ENCODE data around the gene PRR18. TPM values are rescaled to one million over a fixed set of nuclear protein-coding genes. Genes with fewer than 3 reads are reported as not detected.

Gene PRR18
- total and polyA plus RNA-seq, 2 of the 8 experiments (the other 6 are each of a cell fraction or from before 2014, with no cell fraction given), result 0.08 to 0.19 TPM

DNA sequence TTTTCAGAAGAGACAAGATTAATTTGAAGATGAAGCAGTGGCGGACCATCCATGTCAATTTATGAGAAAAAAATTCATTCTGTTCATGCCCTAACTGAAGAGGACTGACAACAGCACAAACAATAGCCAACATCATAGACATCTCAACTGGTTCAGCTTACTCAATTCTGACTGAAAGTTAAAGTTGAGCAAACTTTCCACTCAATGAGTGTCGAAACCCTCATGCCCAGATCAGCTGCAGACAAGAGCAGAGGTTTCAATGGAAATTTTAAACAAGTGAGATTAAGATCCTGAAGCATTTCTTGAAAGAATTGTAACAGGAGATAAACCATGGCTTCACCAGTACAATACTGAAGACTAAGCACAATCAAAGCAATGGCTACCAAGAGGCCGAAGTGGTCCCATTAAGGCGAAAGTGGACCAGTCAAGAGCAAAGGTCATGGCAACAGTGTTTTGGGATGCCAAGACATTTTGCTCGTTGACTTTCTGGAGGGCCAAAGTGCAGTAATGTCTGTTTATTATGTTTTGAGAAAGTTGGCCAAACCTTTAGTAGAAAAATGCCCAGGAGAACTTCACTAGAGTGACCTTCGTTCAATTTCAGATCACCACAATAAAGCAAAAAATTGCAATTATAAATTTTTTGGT is 40.2 kb upstream of the PRR18 start:
- H3K9me3 ChIP-seq (ENCODE audit: insufficient read depth in 2 of 2, low read depth in 1 of 2, low read length in 1 of 2), result no peaks in the 10 kb centered on the region
- H4K8ac ChIP-seq (ENCODE audit: extremely low read depth, insufficient read depth, low read length), result no peak overlapping the region
- no peaks in the 10 kb centered on the region for H3K27me3 ChIP-seq (replicated peaks in 1 of 4; ENCODE audit: control insufficient read depth in 3 of 4, extremely low read depth in 1 of 4, insufficient read depth in 3 of 4, low read length in 3 of 4)
- H3K9ac ChIP-seq (replicated peaks in 1 of 4; ENCODE audit: extremely low read depth in 1 of 4, low read depth in 3 of 4, low read length in 3 of 4), result no peak overlapping the region
- no peaks in the 10 kb centered on the region for H4K20me1 ChIP-seq (replicated peaks in 1 of 2; ENCODE audit: control insufficient read depth in 1 of 2, insufficient read depth in 2 of 2, low read length in 2 of 2)
- no peak overlapping the region for H2AK5ac ChIP-seq (ENCODE audit: low read depth, low read length)
- no peaks in the 10 kb centered on the region for H3K36me3 ChIP-seq (ENCODE audit: control insufficient read depth in 2 of 4, insufficient read depth in 4 of 4, low read length in 3 of 4)
- ChIA-PET POLR2A (ENCODE audit: partially characterized antibody) (no interaction called here), CTCF (ENCODE audit: partially characterized antibody) (no interaction called here)
- no peak overlapping the region for H3K27ac ChIP-seq (ENCODE audit: low read depth, low read length)
- peaks cover 2% of the 10 kb centered on the region; the same call in 1 of the 2 replicates for H3K23me2 ChIP-seq (ENCODE audit: low read depth, low read length)
- no peak overlapping the region for H3K56ac ChIP-seq (replicated peaks; ENCODE audit: insufficient read length, low read depth, low read length)
- H3K79me2 ChIP-seq (ENCODE audit: control insufficient read depth in 1 of 2, insufficient read depth in 2 of 2, low read length in 2 of 2), result no peaks in the 10 kb centered on the region
- no peak overlapping the region for H4K5ac ChIP-seq (ENCODE audit: insufficient read length, low read depth, low read length)
- H3K23ac ChIP-seq (ENCODE audit: insufficient read length), result no peak overlapping the region
- H2BK12ac ChIP-seq (ENCODE audit: low read depth, low read length), result no peak overlapping the region
- no peak overlapping the region for H2BK5ac ChIP-seq (ENCODE audit: low read depth, low read length)
- peaks cover 0 to 4% (median 2%) of the 10 kb centered on the region in 4 experiments; a peak in 3 of 7 replicates for H3K4me1 ChIP-seq (replicated peaks in 1 of 4; ENCODE audit: control insufficient read depth in 3 of 4, insufficient read depth in 4 of 4, low read length in 3 of 4)
- no peak overlapping the region for H3K4me3 ChIP-seq (ENCODE audit: extremely low read depth in 1 of 4, insufficient read depth in 2 of 4, low read depth in 3 of 4, low read length in 4 of 4)
- no peak overlapping the region for H3K18ac ChIP-seq (ENCODE audit: extremely low read depth, low read length)
- no peak overlapping the region for H3K4me2 ChIP-seq (ENCODE audit: insufficient read depth in 1 of 2, low read depth in 2 of 2, low read length in 2 of 2)
- DNase-seq (ENCODE audit: low read depth in 1 of 2, low spot score in 2 of 2) (no peak), FAIRE-seq (no peak)
- no peak overlapping the region for H2BK15ac ChIP-seq (ENCODE audit: low read length)
- H4K91ac ChIP-seq (replicated peaks; ENCODE audit: insufficient read length, low read length), result no peak overlapping the region
- H2AFZ ChIP-seq (ENCODE audit: low read length), result no peak overlapping the region
- no peak overlapping the region for H2BK20ac ChIP-seq (ENCODE audit: low read length)
- no peak overlapping the region for H3K14ac ChIP-seq (ENCODE audit: insufficient read length)
- no peak overlapping the region for H2BK120ac ChIP-seq (replicated peaks; ENCODE audit: low read depth, low read length)
- WGBS, 2 experiments (ENCODE audit: extremely low coverage in 1 of 2, insufficient coverage in 1 of 2, insufficient read length in 1 of 2, insufficient replicate concordance in 2 of 2, low coverage in 1 of 2, low lambda C conversion rate in 2 of 2, missing lambda C conversion rate in 1 of 2), result 90% methylated on average over 6 of the region's 6 CpGs; no CpG with 5 or more reads in 1 of the 2 experiments
- H3K4ac ChIP-seq (replicated peaks; ENCODE audit: insufficient read length, low read depth, low read length), result no peak overlapping the region
- no peak for TF ChIP-seq SP2 (IDR thresholded peaks at IDR 0.05; ENCODE audit: low read length)
- no peaks in the 10 kb centered on the region for H3K79me1 ChIP-seq (ENCODE audit: low read depth, low read length)

Data from H1 (cell line).